GM12873 (cell line): ENCODE data around the gene DEFB125.

Experiments used
- CTCF ChIP-seq: IDR thresholded peaks from 2 replicates; pipeline ENCODE4 v1.5.1; 2012; ENCODE audit warnings: low read depth, mild to moderate bottlenecking, moderate library complexity, low read length, control low read depth; ENCODE audit not compliant: insufficient read depth; ENCODE audit errors: missing control alignments

DEFB125 gene

DNA sequence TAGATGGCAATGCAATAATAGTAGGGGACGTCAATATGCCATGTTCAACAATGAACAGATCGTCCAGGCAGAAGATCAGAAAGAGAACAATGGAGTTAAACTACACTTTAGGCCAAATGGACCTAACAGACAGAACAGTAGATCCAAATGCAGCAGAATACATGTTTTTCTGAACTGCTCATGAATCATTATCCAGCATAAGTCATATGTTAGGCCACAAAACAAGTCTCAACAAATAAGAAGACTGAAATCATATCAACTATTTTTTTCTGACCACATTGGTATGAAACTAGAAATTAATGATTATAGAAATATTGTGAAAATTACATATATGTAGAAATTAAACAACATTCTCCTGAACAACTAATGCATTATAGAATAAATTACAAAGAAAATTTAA, 10.2 kb upstream of the DEFB125 start:
- no peak for TF ChIP-seq CTCF

DNA sequence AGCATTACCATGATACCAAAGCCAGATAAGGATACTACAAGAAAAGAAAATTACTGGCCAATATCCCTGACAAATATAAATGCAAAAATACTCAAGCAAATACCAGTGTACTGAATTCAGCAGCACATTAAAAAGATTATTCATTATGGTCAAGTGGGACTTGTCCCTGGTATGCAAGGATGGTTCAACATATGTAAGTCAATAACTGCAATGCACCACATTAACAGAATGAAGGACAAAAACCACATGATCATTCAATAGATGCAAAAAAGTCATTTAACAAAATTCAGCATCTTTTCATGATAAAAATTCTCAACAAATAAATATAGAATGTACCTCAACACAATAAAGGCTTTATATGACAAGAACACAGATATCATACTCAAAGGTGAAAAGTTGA, 9.1 kb upstream of the DEFB125 start:
- TF ChIP-seq CTCF, result no peak

DNA sequence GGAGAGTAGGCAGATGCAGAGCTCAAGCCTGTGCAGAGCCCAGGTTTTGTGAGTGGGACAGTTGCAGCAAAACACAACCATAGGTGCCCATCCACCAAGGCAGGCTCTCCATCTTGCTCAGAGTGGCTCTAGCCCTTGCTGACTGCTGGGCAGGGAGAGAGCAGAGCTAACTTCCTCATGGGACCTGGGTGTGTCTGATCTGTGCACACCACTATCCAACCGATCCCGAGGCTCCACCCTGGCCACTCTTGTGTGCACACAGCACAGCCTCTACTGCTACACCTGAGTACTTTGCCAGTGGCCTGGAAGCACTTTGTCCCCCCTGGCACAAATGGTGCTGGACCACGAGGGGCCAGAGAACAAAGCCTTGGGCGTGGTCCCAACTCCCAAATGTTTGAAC, 7.9 kb upstream of the DEFB125 start:
- no peak for TF ChIP-seq CTCF

DNA sequence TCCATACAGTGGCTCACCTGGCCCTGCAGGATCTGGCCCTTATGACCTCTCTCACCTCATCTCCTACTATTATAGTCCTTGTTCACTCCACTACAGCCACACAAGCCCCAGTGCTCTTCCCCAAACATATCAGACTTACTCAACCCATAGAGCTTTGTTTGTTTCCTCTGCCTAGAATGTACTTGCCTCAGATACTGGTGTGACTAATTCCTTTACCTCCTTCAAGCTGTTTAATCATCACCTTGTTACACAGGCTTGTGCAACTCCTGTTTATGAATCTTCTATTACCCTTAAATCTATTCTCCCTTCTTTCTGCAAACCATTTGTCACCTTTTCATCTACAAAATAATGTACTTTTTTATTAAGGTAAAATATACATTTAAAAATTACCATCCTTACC, 3.2 kb downstream of the DEFB125 start:
- TF ChIP-seq CTCF, result no peak

DNA sequence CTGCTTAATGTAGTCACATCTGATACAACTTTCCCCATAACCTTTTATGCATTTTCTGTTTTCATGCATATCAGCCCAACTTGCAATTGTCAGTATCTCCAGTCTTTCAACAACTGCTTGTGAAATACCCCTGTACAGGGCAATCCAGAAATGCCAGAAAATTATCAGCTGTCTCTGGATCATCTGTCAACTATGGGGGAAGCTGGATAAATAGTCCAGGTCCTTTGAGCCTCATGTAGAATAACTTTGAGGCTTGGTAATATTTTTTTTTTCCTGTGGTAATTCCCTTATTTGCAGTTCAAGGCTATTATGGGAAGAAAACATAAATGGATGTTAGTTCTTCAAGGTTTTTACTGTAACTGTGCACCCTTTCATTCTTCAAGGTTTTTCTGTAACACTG, 6.2 kb downstream of the DEFB125 start:
- no peak for TF ChIP-seq CTCF

- TF ChIP-seq CTCF, result no peak
Measured at GRCh38 chr20:95215-95614, 7.7 kb downstream of the DEFB125 start.

- TF ChIP-seq CTCF, result no peak
Measured at GRCh38 chr20:101975-102374, 14.5 kb downstream of the DEFB125 start.

DNA sequence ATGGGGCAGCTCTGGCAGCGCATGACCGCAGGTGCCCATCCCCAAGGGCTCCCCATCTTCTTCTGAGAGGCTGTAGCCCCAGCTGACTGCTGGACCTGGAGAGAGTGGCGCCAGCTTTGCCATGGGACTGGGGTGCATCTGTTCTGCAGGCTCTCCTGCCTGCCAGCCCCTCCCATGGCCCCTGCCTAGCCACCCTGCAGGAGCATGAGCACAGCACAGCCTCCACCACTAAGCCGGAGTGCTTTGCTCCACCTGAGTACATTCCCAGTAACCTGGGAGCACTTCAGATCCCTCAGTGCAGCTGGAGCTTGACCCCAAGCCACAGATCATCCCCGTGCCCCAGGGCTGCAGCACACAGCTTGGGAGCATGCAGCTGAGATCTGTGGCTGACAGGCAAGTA, 16.0 kb downstream of the DEFB125 start:
- TF ChIP-seq CTCF, result no peak
